HG02678 (cell line): ENCODE results near the gene ARRB1.
"Not testable (repeated sequence)": the region's sequence is repeated elsewhere in the genome, so short reads cannot be mapped to it uniquely, and the experiment has no call there.

Source experiments
- ATAC-seq: cut with Tn5 transposase; IDR thresholded peaks from one replicate; pipeline ENCODE4 v1.9.1; 2021; ENCODE audit warnings: mild to moderate bottlenecking, moderate library complexity; ENCODE audit not compliant: unreplicated experiment

The ARRB1 gene

GRCh38 chr11:75277991-75278790, 73.3 kb downstream of the ARRB1 start:
- ATAC-seq: no peak

DNA sequence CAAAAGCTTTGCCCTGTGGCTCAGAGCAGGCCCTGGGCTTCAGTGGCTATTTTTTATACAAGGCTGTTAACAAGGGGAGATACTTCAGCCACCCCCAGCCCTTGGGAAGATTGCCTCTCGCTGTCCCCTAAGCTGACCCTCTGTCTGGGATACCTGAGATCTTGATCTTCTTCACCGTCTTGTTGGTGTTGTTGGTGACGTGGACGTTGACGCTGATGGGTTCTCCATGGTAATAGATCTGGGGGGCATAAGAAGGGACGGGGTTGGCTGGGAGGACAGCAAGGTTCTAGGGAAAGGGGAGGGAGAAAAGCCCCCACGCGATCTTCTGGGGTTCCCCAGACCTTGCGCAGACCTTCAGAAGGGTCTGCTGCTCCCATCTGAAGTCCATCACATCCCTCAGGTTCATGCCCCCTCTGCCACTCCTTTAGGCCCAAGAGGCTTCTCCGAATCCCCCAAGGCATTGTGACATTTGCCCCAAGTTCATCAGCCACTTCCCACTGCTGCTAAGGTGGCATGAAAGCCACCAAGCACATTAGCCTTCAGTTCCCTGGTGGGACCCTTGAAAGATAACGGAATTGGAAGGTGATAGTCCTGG, 74.2 kb downstream of the ARRB1 start:
- no peak for ATAC-seq

DNA sequence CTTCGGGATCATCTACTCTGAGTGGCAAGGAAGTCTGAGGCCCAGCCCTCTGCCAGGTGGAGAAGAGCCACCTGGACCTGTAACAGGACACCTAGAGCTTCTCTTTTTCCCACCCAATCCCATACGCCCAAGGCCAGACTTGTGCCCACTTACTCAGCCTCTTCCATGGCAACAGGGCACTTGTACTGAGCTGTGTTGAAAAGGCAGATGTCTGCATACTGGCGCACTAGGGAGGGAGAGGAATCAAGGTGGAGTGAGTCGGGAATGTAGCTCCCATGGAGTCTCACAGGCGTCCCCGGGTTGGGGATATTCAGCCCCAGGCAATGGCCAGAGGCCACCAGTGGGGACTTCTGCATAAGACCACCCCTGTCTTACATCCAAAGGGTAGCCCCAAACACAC, 74.8 kb downstream of the ARRB1 start:
- ATAC-seq: no peak

DNA sequence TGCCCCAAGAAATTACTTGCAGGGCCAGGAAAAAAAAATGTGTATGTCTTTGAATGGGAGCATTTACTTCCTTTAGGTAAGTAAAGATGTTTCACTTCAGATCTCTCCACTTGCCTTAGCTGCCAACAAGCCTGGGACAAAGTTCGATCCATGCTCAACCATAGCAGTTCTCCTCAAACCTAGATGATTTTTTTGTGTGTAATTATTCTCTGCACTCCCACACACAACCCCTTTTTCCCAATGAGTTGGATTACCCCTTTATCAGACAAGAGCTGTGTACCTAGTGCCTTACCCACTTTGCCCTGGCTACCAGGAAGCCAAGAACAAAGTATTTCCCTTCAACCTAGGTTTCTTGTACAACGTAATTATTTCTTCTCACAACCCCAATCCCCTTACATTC, 75.3 kb downstream of the ARRB1 start:
- no peak for ATAC-seq

GRCh38 chr11:75275581-75275980, 75.9 kb downstream of the ARRB1 start:
- ATAC-seq: no peak

- ATAC-seq: not testable (repeated sequence)
Measured at GRCh38 chr11:75274716-75275115, 76.7 kb downstream of the ARRB1 start.

- ATAC-seq: no peak
Measured at GRCh38 chr11:75273411-75274391, 77.8 kb downstream of the ARRB1 start.

DNA sequence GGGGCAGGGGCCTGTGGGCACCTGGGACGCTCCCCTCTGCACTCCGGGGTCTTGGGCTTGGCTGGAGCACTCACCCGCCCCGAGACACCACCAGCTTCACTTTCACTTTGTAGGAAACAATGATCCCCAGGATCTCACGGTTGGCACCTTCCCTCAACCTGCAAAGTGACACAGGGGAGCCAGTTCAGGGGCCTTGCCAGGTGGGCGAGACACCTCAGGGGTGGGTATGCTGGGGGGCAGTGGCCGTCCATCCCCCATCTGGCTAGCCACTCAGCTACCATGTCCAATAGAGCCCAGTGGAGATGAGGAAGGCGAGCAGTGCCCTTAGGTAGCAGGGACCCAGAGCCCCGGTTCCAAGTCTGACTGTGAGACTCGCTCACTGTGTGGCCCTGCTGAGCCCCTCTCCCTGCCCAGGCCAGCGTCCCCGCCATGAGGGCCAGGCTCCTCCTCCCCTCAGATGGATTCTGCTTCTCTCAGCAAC, 78.6 kb downstream of the ARRB1 start:
- ATAC-seq: no peak

DNA sequence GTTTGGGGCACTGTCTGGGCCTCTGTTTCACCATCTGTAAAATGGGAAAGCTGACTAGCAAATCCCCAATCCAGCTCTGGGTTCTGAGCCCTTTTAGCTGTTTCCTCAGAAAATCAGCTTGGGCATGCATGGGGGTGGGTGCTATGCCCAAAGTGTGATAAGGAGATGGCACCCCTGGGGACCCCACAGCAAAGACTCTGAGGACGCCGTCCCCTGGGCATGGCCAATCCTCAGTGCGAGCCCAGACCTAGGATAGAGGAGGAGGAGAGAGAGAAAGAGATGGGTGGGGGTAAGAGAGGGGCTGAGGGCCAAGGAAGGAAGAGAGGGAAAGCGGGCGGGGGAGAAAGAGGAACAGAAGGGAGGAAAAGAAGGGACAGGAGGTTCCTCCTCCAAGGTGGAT, 79.1 kb downstream of the ARRB1 start:
- no peak for ATAC-seq

DNA sequence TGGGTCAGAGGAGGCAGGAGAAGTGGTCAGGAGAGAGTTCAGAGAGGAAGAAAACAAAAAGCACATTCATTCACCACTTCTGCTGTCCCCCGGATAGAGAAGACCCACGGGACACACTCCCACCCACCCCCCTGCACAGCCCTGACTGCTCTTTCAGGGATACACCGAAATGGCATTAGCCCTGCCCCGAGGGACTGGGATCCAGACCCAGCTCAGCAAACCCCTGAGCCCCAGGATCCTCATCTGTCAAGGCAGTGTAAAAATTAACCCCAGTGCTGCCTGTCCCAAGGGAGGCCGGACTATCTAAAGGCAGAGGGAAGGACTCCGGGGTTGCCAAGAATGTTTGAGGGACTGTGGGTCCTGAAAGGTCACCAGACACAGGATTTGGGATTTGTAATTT, 79.7 kb downstream of the ARRB1 start:
- no peak for ATAC-seq

- no peak for ATAC-seq
Measured at GRCh38 chr11:75270896-75271418, 80.5 kb downstream of the ARRB1 start.

DNA sequence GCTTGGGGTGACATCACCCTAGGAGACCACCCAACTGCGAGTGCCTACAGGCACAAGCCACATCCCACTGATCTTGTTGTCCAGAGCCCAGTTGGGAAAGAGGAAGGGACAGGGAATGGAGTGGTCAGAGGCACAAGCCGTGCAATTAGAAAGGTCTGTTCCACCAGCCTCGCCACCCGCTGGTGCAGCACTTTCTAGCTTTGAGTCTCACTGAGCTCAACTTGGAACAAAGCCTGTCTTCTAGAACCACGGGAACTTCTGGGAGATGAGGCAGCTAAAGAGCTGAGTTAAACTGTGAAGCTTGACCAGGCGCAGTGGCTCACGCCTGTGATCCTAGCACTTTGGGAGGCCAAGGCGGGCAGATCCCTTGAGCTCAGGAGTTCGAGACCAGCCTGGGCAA, 81.6 kb downstream of the ARRB1 start:
- ATAC-seq: no peak

DNA sequence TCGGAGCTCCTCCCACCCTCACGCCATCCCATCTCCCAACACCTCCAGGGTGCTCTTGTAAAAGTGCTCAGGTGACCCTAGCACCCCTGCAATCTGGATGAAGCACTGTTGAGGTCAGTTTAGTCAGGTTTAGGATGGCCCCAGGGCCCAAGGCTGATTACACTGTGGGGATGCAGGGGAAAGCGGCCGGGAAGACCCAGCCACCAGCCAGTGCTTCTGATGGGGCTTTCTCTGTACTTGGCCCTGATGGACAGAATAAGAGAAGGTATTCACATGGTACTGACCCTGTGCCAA, 82.1 kb downstream of the ARRB1 start:
- ATAC-seq: no peak

DNA sequence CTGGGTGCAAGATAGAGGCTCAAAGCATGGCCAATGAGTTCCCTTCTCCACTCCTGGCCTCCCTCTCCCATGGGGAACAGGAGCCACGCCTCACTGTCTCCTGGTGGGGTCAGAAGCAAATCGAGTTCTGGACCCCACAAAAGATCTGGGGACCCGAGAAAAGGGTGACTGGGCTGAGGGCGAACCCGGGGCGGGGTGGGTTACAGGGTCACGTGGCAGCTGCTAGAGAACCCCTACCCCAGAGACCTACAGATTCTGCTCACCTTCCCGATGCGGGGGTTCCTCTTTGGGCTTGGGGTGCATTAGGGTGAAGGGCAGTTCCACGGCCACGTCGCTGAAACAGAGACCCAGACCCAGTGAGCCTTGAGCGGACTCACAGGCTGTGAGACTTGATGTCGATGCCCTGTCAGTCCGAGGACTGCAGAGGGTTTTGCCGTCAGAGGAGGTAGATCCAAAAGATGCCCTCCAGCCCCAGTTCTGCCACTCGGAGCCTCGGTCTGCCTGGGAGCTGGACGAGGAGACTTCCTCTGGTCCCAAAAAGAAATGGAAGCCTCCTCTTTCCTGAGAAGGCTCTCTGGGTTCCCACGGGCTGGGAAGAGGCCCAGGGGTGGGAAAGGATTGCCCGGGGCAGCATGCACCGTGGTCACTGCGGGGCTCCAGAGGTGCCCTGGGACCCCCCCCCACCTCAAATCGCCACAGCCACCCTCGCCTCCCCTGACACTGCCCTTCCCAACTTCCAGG, 82.7 kb downstream of the ARRB1 start:
- ATAC-seq: no peak

DNA sequence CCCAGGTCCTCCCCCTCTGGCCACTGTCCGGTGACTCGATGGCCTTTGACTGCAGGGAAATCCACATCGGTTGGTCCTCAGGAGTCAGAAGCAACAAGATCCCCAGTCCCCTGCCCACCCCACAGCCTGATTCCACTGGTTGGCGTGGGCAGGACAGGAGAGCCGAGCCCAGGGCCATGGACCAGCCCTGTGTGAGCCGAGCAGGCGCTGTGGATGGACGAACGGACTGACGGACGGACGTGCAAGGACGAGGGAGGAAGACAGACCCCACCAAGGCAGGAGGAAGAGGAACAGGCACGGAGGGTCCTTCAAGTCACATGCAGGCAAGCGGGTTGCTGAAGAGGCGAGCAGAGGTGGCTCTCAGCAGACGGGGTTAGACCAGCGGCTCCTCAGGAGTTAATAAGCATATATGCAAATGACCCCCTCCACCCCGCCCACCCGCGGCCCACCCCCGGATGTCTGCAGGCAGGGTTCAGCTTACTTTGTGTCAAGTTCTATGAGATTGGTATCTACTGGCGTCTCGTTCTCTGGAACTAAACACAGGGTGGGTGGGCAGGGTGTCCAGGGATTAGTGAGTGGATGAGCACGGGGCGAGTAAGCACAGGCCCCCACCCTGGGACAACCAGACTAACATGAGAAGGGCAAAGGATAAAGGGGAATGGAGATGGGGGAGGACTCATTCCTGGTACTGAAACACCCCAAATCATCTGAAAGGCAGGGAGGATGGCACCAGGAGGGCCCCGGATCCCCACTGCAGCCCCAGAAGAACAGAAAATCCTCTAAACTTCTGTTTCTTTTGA, 84.1 kb downstream of the ARRB1 start:
- no peak for ATAC-seq

GRCh38 chr11:75265851-75266531, 85.5 kb downstream of the ARRB1 start:
- no peak for ATAC-seq

DNA sequence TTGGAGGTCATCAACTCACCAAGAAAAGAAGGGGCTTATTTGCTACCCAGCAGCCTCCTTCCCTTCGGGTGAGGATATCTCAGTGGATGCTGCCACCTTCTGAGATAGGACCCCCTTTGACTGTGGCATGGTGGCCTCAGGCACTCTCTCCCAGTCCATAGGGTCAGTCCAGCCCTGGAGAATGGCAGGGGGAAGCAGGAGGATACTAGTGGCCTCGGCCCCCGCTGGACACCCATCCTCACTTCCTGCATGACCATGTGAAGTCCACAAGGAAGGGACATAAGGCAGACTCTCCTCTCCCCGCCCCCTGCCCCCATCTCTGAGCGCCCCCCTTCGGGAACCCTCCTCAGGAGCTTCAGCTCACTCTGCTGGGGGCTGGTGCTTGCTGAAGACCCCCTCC, 86.5 kb downstream of the ARRB1 start:
- no peak for ATAC-seq

- no peak for ATAC-seq
Measured at GRCh38 chr11:75264356-75264755, 87.1 kb downstream of the ARRB1 start.

GRCh38 chr11:75263944-75264349, 87.5 kb downstream of the ARRB1 start:
- ATAC-seq: no peak
